NT2/D1 (cell line): Measurements from ENCODE around the gene LAMP1.

ENCODE experiments used
- SUZ12 ChIP-seq: IDR thresholded peaks from 2 replicates; pipeline ENCODE4 v1.6.1; 2011; ENCODE audit not compliant: insufficient read length, insufficient read depth; ENCODE audit errors: extremely low read depth
- YY1 ChIP-seq: IDR thresholded peaks from 2 replicates; pipeline ENCODE4 v1.6.1; 2011; ENCODE audit not compliant: insufficient read length, insufficient read depth
- ZNF274 ChIP-seq: IDR thresholded peaks from 2 replicates; pipeline ENCODE4 v1.6.1; 2011; ENCODE audit warnings: mild to moderate bottlenecking, low read depth, low read length

DNA sequence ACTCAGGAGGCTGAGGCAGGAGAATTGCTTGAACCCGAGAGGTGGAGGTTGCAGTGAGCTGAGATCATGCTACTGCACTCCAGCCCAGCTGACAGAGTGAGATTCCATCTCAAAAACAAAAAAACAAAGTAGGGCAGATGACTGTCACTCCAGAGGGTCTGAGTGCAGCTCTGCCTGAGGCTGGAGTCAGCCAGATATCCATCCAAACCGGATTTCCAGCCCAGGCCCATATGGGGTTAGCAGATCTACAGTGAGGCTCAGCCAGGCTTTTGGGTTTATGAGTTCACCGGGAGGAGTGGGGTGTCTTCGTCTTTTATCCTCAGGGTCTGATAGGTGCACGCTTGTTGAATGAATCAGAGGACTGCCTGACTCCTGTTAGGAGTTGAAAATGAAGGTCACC, 19.0 kb downstream of the LAMP1 start:
- TF ChIP-seq YY1 (no peak), ZNF274 (no peak), SUZ12 (no peak)
